ENCODE results near the gene TSPAN17.

Gene TSPAN17

GRCh38 chr5:176660530-176660859, 13.2 kb downstream of the TSPAN17 start:
- no peak for DNase-seq (ENCODE audit: low spot score)

GRCh38 chr5:176660860-176661641, 13.8 kb downstream of the TSPAN17 start:
- peak; percentile 82 for DNase-seq (ENCODE audit: low spot score)

GRCh38 chr5:176661676-176662075, 14.4 kb downstream of the TSPAN17 start:
- no peak for DNase-seq (ENCODE audit: low spot score)

GRCh38 chr5:176662371-176663333, 15.4 kb downstream of the TSPAN17 start:
- no peak for DNase-seq (ENCODE audit: low spot score)

GRCh38 chr5:176663566-176663965, 16.3 kb downstream of the TSPAN17 start:
- no peak for DNase-seq (ENCODE audit: low spot score)

- no peak for DNase-seq (ENCODE audit: low spot score)
These were observed 17.2 kb downstream of the TSPAN17 start for GRCh38 chr5:176664479-176664878.

GRCh38 chr5:176664886-176665285, 17.6 kb downstream of the TSPAN17 start:
- no peak for DNase-seq (ENCODE audit: low spot score)

- DNase-seq (ENCODE audit: low spot score): no peak
These were observed 18.2 kb downstream of the TSPAN17 start for GRCh38 chr5:176665517-176665916.

- DNase-seq (ENCODE audit: low spot score): no peak
These were observed 20.4 kb downstream of the TSPAN17 start for GRCh38 chr5:176667637-176668036.

GRCh38 chr5:176670449-176670848, 23.2 kb downstream of the TSPAN17 start:
- no peak for DNase-seq (ENCODE audit: low spot score)

- DNase-seq (ENCODE audit: low spot score): no peak
These were observed 24.1 kb downstream of the TSPAN17 start for GRCh38 chr5:176671399-176671798.

- no peak for DNase-seq (ENCODE audit: low spot score)
These were observed 24.8 kb downstream of the TSPAN17 start for GRCh38 chr5:176671890-176672747.

GRCh38 chr5:176673651-176674583, 26.6 kb downstream of the TSPAN17 start:
- no peak for DNase-seq (ENCODE audit: low spot score)

GRCh38 chr5:176674799-176675198, 27.5 kb downstream of the TSPAN17 start:
- DNase-seq (ENCODE audit: low spot score): no peak

- peak; percentile 54 for DNase-seq (ENCODE audit: low spot score)
These were observed 28.5 kb downstream of the TSPAN17 start for GRCh38 chr5:176675676-176676360.

- DNase-seq (ENCODE audit: low spot score): no peak
These were observed 29.1 kb downstream of the TSPAN17 start for GRCh38 chr5:176676361-176676824.

GRCh38 chr5:176677209-176677939, 30.1 kb downstream of the TSPAN17 start:
- no peak for DNase-seq (ENCODE audit: low spot score)

- no peak for DNase-seq (ENCODE audit: low spot score)
These were observed 31.3 kb downstream of the TSPAN17 start for GRCh38 chr5:176678584-176678983.

- DNase-seq (ENCODE audit: low spot score): no peak
These were observed 32.3 kb downstream of the TSPAN17 start for GRCh38 chr5:176679365-176680225.

Measured in LoVo (cell line).